Glomerular visceral epithelial cell (primary cell): ENCODE results near the gene ITPRID1.

Experiments used
- DNase-seq: peaks from one replicate; pipeline ENCODE4 v3.0.0-alpha.2; 2016; ENCODE audit errors: extremely low spot score

ITPRID1 gene

DNA sequence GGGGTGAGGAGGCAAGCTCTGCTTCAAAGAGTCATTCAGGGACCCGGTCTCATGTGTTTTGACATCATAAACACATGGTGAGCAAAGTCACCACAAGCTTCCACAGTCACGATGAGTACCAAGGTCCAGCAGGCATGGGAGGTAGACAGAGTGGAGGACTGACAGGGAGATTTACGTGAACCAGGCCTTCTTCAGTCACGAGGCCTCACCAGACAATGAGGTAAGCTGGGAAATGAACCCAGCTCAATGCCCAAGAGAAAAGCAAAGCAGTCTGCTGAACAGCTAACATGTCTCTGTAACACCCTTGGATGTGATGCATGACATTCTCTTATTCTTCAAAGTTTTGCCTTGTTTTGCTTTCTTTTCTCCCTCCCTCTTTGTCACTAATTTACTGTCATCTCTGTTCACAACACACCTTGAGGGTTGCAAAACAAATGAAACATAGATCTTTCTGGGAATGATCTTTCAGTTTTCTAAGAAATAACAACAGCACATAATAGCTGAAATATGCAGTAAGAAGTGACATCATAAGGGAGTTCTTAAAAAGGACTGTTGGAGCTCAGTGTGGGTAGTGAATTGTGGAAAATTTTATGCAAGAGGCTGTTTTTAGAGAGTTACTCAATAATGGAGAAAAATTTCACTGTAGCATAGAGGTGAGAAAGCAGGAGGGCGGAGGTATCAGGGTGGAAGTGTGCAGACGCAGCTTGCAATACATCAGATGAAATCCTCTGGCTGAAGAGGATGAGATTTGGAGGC lies 182.1 kb downstream of the ITPRID1 start:
- DNase-seq, result no peak

DNA sequence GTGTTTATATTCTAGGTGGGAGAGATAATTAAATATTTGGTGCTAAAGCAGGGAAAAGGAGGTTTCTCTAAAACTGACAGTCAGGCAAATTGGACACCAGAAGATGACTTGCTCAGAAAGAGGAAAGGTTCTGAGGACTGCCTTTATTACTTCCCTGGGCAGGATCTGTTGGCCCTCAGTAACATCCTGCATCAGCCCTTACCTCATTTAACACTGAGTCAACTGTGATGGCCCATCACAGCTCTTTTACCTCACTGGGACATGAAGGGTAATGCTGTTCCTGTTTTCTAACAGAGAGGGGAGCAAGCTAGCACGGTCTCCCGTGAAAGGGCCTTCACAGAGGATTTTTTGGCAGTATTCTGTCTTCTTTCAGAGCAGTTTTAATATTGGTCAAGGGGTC lies 185.2 kb downstream of the ITPRID1 start:
- no peak for DNase-seq

DNA sequence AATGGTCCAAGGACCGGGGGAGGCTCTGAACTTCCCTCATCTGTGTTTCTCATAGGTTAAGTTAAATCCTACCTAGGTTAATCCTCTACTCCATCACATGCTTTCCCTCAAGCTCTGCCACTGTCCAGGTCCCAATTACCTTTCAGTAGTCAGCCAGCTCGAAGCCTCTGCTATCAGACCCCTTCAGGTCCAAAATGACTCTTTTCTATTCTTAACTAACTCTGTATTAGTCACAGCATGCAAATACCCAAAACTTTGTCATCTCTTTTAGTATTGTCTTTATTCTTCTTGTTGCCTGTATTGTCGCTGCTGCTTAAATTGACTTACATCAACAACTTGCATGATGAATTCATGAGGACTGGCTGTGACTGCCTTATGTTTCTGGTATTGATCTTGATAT lies 188.5 kb downstream of the ITPRID1 start:
- no peak for DNase-seq

DNA sequence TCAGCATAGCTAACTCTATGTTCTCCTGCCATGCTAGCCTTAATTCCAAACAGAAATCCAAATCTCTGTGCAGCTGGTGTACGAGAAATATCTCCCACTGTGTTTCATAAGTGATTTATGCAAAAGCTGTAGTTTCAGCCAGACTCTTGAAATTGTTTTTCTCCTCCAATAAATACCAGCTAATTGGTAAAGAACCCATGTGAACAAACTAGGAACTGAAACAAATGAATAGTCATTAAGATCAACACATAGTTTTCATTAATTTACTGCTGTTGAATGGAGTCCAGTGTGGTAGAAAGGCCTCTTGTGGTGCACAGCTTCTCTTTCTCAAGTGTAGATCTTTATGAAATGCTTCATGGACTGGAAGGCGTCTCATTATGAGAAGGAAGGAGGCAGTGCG lies 191.5 kb downstream of the ITPRID1 start:
- no peak for DNase-seq

DNA sequence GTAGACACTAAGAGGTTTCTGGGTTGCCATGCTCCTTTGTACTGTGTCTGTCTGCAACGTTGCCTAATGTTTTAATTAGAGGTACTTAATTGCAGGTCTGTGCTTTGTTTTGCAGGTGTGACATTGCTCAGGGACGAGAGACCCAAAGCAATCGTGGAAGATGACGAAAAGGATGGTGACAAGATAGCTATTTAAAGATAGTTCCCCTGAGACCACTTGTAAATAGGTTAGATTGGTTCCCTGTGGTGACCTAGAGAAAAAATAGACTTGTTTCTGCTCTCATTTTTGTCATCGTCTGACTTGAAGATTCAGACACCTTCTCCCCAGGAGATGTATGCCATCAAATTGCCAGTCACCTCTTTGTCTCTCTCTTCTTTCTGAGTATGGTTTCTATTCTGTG lies 193.2 kb downstream of the ITPRID1 start:
- DNase-seq, result no peak
